ENCODE measurements around the gene GDA. TPM values are rescaled to one million over a fixed set of nuclear protein-coding genes. Genes with fewer than 3 reads are reported as not detected.

GDA gene
- total RNA-seq, 1 experiment from 2014 or later, result 24.3 TPM

DNA sequence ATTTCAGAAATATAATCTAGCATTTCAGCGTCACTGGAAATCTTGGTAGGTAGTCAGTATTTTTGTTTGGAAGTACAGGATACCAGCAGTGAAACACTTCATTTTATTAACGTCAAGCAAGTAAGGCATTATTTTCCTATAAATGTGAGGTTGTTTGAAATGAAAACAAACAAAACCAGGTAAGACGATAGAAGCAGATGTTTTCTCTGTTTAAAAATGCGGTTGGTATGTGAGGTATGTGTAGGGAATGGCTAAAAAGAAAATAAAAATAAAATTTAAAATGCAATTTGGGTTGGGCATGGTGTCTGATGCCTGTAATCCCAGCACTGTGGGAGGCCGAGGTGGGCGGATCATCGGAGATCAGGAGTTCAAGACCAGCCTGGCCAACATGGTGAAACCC is 16.1 kb downstream of the GDA start:
- peaks cover 26% of the 10 kb centered on the region for H3K4me1 Mint-ChIP-seq (ENCODE audit: low read depth, unreplicated experiment)
- CTCF ChIA-PET, result no interaction called here
- no peak for DNase-seq
- BruUV-seq (replicated peaks), result no TSS peak
- intact Hi-C loops (cut with micrococcal nuclease; ENCODE audit: unreplicated experiment), result no loop called here
- H3K36me3 Mint-ChIP-seq (ENCODE audit: insufficient read depth, unreplicated experiment), result peaks cover 5% of the 10 kb centered on the region
- no peak overlapping the region for H3K27ac Mint-ChIP-seq (ENCODE audit: unreplicated experiment)
- H3K4me3 Mint-ChIP-seq (ENCODE audit: low read depth, unreplicated experiment), result no peak overlapping the region
- peaks cover under 1% of the 10 kb centered on the region for H3K9me3 Mint-ChIP-seq (ENCODE audit: low read depth, unreplicated experiment)
- no peaks in the 10 kb centered on the region for H3K27me3 Mint-ChIP-seq (ENCODE audit: unreplicated experiment)
- TF ChIP-seq, protein P1, sequence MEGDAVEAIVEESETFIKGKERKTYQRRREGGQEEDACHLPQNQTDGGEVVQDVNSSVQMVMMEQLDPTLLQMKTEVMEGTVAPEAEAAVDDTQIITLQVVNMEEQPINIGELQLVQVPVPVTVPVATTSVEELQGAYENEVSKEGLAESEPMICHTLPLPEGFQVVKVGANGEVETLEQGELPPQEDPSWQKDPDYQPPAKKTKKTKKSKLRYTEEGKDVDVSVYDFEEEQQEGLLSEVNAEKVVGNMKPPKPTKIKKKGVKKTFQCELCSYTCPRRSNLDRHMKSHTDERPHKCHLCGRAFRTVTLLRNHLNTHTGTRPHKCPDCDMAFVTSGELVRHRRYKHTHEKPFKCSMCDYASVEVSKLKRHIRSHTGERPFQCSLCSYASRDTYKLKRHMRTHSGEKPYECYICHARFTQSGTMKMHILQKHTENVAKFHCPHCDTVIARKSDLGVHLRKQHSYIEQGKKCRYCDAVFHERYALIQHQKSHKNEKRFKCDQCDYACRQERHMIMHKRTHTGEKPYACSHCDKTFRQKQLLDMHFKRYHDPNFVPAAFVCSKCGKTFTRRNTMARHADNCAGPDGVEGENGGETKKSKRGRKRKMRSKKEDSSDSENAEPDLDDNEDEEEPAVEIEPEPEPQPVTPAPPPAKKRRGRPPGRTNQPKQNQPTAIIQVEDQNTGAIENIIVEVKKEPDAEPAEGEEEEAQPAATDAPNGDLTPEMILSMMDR (IDR thresholded peaks at IDR 0.05; ENCODE audit: unreplicated experiment), result no peak

GRCh38 chr9:72165821-72166547 is 16.7 kb downstream of the GDA start:
- peak overlapping the region; percentile 64 for H3K27ac Mint-ChIP-seq (ENCODE audit: unreplicated experiment)
- DNase-seq, result no peak
- no peaks in the 10 kb centered on the region for H3K27me3 Mint-ChIP-seq (ENCODE audit: unreplicated experiment)
- H3K9me3 Mint-ChIP-seq (ENCODE audit: low read depth, unreplicated experiment), result no peaks in the 10 kb centered on the region
- peaks cover 26% of the 10 kb centered on the region for H3K4me1 Mint-ChIP-seq (ENCODE audit: low read depth, unreplicated experiment)
- CTCF ChIA-PET, result no interaction called here
- H3K4me3 Mint-ChIP-seq (ENCODE audit: low read depth, unreplicated experiment), result no peak overlapping the region
- BruUV-seq (replicated peaks), result no TSS peak
- intact Hi-C loops (cut with micrococcal nuclease; ENCODE audit: unreplicated experiment), result no loop called here
- H3K36me3 Mint-ChIP-seq (ENCODE audit: insufficient read depth, unreplicated experiment), result peaks cover 5% of the 10 kb centered on the region
- TF ChIP-seq, protein P1 (IDR thresholded peaks at IDR 0.05; ENCODE audit: unreplicated experiment), result no peak

DNA sequence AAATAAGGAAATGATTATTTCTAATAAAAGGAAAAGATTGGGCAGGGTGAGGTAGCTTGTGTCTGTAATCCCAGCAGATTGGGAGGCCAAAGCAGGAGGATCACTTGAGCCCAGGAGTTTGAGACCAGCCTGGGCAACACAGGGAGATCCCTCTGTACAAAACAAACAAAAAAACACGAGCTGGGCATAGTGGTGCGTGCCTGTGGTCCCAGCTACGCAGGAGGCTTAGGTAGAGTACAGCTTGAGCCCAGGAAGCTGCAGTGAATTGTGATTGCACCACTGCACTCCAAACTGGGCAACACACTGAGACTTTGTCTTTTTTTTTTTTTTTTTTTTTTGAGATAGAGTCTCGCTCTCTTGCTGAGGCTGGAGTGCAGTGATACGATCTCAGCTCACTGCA is 18.8 kb downstream of the GDA start:
- Mint-ChIP-seq H3K4me1 (ENCODE audit: low read depth, unreplicated experiment) (peaks cover 26% of the 10 kb centered on the region), H3K9me3 (ENCODE audit: low read depth, unreplicated experiment) (no peaks in the 10 kb centered on the region), H3K4me3 (ENCODE audit: low read depth, unreplicated experiment) (no peak overlapping the region), H3K36me3 (ENCODE audit: insufficient read depth, unreplicated experiment) (peaks cover 9% of the 10 kb centered on the region), H3K27ac (ENCODE audit: unreplicated experiment) (no peak overlapping the region), H3K27me3 (ENCODE audit: unreplicated experiment) (no peaks in the 10 kb centered on the region)
- intact Hi-C loops (cut with micrococcal nuclease; ENCODE audit: unreplicated experiment), result no loop called here
- CTCF ChIA-PET, result interaction anchor here (0.6 to 1.4 kb wide), 2 partner anchors 10 to 17 kb away, joined by 3 to 4 read pairs; no protein-coding TSS in a partner anchor
- TF ChIP-seq, protein P1 (IDR thresholded peaks at IDR 0.05; ENCODE audit: unreplicated experiment), result no peak
- no TSS peak for BruUV-seq (replicated peaks)
- DNase-seq, result no peak

GRCh38 chr9:72169178-72169577 is 19.9 kb downstream of the GDA start:
- BruUV-seq (replicated peaks), result no TSS peak
- CTCF ChIA-PET, result interaction anchor here (1.2 kb wide), 1 partner anchor 17 kb away, joined by 3 read pairs; no protein-coding TSS in a partner anchor
- Mint-ChIP-seq H3K36me3 (ENCODE audit: insufficient read depth, unreplicated experiment) (peaks cover 9% of the 10 kb centered on the region), H3K9me3 (ENCODE audit: low read depth, unreplicated experiment) (no peaks in the 10 kb centered on the region), H3K4me1 (ENCODE audit: low read depth, unreplicated experiment) (peaks cover 19% of the 10 kb centered on the region), H3K27me3 (ENCODE audit: unreplicated experiment) (no peaks in the 10 kb centered on the region), H3K4me3 (ENCODE audit: low read depth, unreplicated experiment) (no peak overlapping the region), H3K27ac (ENCODE audit: unreplicated experiment) (no peak overlapping the region)
- intact Hi-C loops (cut with micrococcal nuclease; ENCODE audit: unreplicated experiment), result no loop called here
- TF ChIP-seq, protein P1 (IDR thresholded peaks at IDR 0.05; ENCODE audit: unreplicated experiment), result no peak
- no peak for DNase-seq

All from Calu3 (cell line).